ENCODE data around the gene CPM.

The CPM gene

DNA sequence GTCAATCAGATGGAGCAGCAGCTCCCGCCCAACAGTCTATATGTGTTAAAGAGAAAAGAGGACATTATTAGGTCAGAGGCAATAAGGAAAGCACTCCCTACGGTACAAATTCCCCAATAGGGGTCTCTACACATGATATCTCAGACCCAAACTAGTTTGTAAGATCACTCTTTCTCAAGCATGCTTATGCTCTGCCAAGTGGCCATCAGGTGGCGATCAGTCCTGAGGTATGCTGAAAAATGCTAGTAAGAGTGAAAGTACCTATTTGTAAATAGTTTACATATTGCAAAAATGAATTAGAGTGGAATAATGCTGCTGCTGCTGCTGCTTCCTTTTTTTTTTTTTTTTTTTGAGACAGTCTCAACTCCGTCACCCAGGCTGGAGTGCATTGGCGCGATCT is 61.0 kb downstream of the CPM start:
- DNase-seq: peak in 1 of 2 experiments; percentile 8

DNA sequence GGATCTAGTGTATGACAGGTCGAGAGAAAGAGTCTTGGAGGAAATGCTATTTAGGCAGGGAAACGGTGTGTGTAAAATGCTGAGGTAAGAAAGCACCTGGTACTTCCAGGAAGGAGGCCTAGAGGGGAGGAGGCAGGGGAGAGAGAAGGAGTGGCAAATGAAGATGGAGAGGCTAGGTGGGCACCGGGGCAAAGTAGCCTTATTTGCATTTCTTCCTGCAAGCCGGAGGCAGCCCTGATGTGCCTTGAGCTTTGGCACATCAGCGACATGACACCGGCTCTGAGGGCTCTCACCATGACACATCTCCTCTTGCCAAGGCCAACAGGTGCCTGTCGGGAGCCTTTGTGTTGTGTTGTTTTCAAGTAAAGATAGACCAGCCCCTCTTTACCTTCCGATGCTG is 61.6 kb downstream of the CPM start:
- no peak for DNase-seq

DNA sequence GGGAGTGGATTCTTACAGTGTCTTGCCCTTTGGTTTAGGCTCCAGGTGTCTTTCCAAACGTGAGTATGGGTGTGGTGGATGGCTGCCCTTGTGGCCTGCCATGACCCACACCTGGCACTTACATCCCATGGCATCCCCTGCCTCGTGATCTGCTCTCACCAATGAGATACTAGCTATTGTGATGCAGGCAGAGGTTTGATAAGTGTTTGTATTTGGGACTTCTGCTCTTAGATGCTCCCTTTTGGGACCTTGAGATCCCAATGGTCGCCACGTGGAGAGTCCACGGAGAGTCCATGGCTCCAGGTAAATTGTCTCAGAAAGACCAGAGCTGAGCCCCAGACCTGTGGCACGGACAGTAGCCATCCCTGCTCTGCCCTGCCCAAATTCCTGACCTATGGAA is 62.5 kb downstream of the CPM start:
- no peak for DNase-seq

GRCh38 chr12:68870011-68870410 is 63.0 kb downstream of the CPM start:
- no peak for DNase-seq

GRCh38 chr12:68868043-68868790 is 64.8 kb downstream of the CPM start:
- no peak for DNase-seq

DNA sequence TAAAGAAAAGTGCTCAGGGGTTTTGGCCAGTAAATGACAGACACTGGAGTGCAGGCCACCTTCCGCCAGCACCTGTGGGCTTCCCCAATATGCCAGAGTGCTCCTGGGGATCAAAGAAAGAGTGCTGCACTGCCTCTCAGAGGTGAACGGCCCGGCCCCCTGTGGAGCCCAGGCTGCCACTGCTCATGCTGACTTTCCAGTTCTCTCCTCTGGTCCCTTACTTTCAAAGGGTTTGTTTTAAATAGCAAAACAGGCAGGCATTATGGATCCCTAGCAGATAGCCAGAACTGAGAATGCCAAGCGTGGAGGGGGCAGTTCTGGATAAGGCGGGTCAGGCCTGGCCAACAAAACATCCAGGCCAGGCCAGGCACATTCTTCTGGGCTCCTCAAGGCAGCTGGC is 65.4 kb downstream of the CPM start:
- DNase-seq: peak; percentile 48 to 62

DNA sequence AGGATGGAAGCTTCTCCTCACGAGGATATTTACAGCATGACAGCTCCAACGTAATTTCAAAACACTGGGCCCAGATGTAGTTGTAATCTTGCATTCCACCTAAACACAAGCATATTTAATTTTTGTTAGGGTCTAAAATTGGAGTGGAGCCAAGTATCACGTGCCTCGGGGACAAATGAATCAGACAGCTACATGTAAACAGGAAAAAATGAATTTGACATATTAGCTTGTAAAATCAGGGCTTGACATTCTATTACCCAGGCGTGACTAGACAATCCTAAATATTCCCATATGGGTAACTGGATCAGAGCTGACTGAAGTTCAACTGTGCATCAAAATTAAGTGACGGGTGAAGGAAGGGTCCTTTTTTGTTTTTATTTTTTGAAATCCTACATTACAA is 66.0 kb downstream of the CPM start:
- no peak for DNase-seq

DNA sequence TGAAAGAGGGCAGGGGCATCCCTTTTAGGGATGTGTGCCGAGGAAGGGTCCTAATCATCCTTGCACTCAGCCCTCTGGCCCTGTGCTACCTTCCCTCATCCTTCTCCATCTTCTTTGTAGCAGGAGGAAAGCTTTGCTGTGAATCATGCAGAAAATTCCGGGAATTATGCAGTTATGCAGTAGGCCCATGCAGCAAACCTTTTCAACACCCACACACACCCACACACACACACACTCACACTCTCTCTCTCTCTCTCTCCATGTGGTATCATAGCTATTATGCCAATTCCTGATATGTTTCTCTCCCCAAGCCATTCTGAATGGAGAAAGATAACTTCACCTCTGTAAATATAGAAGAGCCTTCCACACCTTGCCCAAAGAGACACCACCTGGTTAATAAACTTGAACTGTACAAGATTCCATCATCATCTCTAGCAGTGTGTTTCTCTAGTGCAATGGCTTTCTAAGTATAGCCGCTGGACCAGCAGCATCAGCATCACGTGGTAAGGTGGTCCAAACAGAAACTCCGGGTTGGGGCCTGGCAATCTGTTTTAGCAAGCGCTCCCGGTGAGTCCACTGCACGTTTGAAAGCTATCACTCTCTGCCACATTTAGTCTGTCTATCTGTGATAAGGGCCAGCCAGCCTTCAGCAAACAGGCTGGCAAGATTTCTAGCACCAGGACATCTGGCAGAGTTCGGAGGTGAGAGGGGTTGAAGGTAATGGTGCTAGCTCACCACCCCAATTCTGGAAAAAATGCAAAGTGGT is 67.4 kb downstream of the CPM start:
- no peak for DNase-seq

- no peak for DNase-seq
These were observed 68.4 kb downstream of the CPM start for GRCh38 chr12:68864604-68865003.

GRCh38 chr12:68863886-68864454 is 69.0 kb downstream of the CPM start:
- peak; percentile 42 to 76 for DNase-seq

DNA sequence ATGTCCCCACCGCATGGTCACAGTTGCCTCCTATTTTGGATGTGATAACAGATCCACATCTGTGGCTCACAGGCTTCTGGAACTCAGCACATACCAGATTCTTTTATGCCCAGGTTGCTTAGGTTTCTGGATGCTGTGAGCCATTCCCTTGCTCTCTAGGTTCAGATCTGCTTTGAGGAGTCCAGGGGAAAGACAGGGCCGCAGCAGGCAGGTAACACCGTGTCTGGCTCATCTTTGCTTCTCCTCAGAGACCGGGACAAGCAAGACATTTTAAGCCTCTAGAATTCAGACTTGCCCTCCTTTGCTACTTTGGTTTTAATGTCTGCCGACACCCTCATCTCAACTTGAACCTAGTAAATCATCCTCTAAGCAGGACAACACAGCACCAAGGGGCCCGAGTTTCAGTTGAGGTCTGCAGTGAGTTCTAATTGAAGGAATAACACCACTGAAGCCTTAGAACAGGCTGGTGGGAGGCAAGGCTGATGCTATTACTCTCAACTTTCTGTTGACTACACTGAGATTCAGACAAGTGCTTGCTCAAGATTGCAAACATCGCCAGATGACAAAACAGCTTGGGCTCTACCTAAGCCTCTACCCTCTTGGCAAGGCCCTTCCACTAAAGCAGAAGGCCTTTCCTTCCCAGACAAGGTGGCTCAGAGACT is 69.7 kb downstream of the CPM start:
- peak; percentile 68 to 88 for DNase-seq

DNA sequence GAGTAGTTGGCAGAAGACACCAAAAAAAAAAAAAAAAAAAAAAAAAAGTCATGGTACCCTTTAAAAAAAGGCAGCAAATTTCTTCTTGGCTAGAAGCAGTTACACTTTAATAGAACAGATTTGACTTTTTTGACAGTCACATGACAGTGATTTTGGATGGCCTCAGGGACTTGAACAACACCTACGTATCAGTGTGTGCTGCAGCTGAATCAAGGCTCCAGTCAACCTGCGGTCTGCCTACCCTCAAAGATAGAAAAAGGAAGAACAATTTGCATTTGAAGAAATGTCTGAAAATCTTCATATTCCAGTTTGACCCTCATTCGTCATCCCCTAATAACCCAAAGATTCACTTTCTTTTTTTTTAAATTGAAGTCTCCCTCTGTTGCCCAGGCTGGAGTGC is 71.1 kb downstream of the CPM start:
- no peak for DNase-seq

- DNase-seq: peak; percentile 90 to 95
These were observed 76.5 kb downstream of the CPM start for GRCh38 chr12:68856510-68856909.

DNA sequence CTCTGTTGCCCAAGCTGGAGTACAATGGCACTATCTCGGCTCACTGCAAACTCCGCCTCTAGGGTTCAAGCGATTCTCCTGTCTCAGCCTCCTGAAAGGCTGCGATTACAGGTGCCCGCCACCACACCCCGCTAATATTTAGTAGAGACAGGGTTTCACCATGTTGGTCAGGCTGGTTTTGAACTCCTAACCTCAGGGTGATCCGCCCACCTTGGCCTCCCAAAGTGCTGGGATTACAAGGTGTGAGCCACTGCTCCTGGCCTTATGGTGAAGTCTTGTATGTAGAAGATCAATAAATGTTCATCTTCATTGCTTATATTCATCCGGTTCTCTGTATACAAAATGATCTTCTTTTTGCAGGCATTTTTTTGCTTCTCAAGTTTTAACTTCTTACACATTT is 77.2 kb downstream of the CPM start:
- no peak for DNase-seq

DNA sequence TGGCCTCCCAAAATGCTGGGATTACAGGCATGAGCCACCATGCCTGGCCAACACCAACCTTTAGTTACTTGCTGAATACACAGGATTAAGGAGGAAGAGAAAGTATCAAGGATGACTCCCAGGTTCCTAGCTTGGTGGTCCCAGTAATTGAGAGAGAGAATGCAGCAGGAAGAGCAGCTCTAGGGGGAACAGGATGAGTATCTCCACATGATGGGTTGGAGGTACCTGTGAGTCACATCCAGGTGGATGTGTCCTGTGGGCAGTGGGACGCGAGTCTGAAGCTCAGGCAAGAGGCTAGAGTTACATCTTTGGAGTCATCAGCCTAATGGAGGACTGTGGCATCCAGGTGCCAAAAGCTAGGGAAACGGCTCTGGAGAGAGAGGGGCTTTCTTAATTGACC is 77.9 kb downstream of the CPM start:
- no peak for DNase-seq

DNA sequence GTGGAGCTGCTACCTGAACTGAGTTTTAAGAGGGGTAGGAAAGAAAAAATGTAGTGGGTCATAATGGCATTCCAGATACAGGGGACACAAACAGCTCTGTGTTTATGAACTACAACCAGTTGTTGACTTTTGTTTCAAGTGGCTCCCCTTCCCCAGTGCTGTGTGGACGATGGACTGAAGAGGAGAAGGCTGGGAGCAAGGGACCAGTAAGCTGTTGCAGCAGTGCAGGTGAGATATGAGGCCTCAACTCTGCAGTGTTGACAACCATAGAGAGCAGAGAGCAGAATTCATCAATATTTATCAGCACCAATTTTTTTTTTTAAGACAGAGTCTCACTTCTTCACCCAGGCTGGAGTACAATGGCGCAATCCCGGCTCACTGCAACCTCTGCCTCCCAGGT is 78.4 kb downstream of the CPM start:
- no peak for DNase-seq

GRCh38 chr12:68854078-68854468 is 78.9 kb downstream of the CPM start:
- no peak for DNase-seq

- DNase-seq: no peak
These were observed 79.4 kb downstream of the CPM start for GRCh38 chr12:68853396-68854077.

DNA sequence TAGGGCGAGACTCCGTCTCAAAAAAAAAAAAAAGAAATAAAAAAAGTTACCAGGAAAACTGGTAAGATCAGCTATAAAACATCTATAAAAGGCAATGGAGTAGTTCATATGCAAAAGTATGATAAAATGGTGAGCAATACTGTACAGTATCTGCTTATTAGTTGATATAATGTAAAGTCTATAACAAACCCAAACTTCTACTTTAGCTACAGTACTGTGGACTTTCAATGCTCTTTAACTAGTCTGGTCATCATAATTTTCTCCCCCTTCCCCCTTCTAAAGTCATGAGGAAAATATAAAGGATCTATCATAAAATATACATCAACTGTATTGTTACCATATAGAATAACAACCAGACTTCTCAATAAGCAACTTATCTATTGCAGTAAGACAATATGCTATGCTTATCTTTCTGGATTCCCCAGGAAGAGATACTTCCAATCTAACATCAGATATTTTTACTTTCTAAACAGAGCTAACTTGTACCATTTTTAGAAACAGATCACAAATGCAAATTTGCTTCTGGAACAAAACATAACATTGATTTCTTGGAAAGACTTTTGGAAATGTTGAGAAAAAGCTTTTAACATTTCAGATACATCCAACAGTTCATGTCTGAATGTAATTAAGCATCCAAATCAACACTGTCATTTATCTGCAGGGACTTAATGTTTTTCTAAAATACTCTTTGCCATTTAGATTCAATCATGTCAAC is 81.2 kb downstream of the CPM start:
- no peak for DNase-seq

- DNase-seq: no peak
These were observed 82.6 kb downstream of the CPM start for GRCh38 chr12:68850390-68850789.

DNA sequence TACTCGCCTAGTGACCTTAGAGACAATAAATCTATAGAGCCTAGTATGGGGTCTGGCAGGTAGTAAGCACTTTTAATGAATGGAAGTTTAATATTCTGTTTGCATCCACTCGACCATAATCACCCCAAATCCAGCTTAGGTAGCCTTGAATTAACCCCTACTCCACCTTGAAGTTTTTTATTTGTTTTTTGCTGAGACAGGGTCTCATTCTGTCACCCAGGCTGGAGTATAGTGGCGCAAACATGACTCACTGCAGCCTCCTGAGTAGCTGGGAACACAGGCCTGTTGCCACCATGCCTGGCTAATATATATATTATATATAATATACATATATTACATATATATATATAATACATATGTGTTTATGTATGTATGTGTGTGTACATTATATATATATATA is 86.2 kb downstream of the CPM start:
- no peak for DNase-seq

Measured in NCI-H524 (cell line).